HG03378 (cell line): ENCODE results near the gene RAB4A.
"Not testable (repeated sequence)": the region's sequence is repeated elsewhere in the genome, so short reads cannot be mapped to it uniquely, and the experiment has no call there.

Source experiments
- ATAC-seq: cut with Tn5 transposase; IDR thresholded peaks from one replicate; pipeline ENCODE4 v1.9.1; 2021; ENCODE audit warnings: mild to moderate bottlenecking, moderate library complexity; ENCODE audit not compliant: unreplicated experiment

RAB4A gene

DNA sequence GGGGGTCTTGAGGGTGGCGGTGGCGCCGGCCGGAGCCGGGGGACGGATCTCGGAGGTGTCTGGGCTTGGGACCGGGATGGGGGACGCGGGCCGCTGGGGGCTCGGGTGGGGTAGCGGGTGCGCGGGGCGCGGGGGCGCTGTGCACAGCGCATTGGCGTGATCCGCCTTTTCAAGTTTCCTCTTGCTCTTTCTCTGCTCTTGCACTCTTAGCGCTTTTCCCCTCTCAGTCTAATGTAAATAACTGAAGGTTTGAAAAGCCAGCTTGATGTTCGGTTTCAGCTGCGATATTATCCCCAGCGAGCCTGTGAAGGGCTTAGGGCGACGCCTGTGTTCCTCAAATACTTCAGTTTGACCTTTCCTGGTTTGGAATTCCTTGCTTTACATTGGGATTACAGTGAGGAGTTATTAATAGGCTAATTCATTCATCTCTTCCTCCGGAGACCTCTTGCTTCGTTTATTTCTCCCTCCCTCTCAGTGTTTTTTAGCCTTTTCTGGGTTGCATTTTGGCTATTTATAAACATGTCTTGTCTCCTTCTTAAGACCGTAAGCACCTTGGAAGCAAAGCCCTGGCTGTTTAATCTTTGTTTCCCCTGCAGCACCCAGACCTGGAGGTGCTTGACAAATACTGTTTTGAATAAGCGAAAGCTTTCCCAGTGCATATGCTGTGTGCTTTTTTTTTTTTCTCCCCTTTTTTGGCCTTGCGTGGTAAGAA is 693 bp downstream of the RAB4A start:
- peak; percentile 31 for ATAC-seq

DNA sequence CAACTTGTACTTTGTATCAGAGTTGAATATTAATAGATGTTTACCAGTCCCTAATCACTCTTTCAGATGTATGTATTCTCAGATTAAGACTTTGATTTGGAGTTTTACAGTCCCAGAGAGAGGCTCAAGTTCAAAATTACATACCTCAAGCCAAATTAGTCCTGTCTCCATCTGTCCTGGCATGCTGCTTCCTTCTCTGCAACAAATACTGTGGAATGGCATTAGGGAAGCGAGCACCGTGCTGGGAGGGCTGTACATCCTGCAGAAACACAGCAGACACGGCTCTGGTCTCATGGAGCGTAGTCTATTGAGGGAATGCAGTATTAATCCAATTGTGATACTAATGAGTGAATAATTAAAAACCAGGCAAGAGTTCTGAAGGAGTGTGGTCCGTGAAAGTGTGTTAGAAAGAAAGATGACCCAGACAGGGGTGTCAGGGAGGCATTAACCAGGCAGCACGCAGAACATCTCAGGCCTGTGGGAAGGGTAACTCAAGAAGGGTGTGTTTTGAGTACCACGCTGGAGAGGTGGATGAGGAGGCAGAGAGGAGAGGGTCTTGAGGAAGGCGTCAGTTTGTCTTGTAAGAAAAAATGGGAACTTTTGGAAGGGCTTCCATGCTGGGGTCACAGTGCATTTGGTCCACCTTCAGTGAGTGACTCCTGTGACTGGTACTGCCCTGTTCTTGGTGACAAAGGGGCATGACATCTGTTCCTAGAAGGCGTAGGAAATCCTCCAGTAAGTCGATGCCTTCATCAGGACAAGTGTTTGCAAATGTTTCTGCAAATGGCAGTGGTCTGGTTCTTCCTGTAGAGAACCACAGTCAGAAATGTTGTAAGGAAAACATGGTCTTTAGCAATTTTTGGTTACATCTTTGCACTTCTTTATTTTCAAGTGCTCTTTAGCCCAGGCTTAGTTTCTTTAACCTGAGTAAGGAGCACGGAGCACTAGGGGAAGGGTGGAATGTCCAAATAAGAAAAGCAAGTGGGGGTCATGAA is 1.6 kb downstream of the RAB4A start:
- no peak for ATAC-seq

DNA sequence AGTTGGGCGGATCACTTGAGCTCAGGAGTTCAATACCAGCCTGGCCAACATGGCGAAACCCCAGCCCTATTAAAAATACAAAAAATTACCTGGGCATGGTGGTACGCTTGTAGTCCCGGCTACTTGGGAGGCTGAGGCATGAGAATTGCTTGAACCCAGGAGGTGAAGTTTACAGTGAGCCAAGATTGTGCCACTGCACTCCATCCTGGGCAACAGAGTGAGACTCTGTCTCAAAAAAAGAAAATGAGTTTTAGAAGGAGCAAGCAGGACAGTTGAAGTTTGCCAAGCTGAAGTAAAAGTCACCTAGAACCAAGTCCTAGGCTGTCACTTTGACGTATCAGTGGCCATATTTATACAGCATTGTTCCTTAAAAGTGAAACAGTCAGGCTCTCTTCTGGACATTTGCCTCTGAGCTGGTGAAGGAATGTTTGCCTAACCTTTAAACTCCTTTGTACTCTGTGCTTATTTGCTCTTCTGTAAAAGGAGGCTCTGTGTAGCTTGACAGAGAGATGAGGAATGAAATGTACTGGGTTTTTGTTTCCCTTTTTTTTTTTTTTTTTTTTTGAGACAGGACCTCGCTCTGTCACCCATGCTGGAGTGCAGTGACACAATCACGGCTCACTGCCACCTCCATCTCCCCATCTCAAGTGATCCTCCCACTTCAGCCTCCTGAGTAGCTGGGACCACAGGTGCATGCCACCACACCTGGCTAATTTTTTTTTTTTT is 2.8 kb downstream of the RAB4A start:
- ATAC-seq = no peak

DNA sequence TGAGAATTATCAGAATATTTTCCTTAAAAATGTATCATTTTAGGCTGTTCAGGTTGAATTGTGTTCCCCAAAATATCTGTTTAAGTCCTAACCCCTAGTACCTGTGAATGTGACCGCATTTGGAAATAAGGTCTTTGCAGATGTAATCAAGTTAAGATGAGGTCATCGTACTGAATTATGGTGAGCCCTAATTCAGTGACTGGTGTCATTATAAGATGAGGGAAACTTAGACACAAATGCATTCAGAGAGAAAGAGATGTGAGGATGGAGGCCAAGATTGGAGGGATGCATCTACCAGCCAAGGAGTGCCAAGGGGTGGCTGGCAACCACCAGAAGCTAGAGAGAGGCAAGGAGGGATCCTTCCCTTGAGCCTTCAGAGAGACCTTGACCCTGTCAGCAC is 4.1 kb downstream of the RAB4A start:
- no peak for ATAC-seq

DNA sequence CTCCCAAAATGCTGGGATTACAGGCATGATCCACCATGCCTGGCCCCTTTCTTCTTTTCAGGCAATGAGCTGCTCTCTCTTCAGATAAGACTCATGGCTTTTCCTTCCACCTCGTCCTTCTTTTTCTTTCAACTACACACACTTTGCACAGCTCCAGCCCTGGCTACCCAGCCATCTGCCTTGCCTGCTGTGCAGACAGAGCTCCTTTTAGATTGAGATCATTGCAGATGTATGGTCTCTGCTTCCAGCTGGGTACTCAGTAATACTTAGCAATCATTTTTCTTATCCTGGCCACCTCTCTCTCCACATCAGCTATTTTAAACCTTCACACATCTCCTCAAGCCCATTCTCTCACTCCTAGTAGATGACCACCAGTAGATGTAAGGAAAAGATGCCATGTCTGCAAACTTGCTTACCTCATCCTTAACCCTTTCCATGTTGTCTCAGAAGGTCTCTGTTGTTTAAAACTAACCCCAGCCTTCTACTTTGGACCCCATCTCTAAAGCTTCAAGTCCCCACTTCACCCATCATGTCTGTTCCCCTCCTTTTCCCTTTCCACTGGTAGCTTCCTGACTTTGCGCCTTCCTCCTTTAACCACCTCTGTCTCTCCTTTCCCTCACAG is 7.3 kb downstream of the RAB4A start:
- ATAC-seq = no peak

DNA sequence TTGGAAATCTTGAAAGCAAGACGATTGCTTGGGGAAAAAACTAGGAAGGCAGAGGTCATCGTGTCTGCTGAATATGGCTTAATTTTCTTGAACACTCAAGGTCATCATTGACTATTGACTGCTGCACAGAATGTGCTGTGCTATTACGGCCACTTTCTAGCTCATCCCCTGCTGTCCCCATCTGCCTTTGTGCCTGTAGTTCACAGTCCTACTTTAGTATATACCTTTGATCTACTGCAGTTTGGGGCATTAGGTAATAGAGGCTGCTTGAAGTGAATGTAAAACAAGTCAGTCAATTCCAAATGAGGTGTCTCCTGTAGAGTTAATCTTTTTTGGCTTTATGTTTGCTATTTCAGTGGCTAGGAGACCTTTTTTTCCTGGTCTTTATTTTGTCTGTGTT is 8.3 kb downstream of the RAB4A start:
- ATAC-seq = no peak

DNA sequence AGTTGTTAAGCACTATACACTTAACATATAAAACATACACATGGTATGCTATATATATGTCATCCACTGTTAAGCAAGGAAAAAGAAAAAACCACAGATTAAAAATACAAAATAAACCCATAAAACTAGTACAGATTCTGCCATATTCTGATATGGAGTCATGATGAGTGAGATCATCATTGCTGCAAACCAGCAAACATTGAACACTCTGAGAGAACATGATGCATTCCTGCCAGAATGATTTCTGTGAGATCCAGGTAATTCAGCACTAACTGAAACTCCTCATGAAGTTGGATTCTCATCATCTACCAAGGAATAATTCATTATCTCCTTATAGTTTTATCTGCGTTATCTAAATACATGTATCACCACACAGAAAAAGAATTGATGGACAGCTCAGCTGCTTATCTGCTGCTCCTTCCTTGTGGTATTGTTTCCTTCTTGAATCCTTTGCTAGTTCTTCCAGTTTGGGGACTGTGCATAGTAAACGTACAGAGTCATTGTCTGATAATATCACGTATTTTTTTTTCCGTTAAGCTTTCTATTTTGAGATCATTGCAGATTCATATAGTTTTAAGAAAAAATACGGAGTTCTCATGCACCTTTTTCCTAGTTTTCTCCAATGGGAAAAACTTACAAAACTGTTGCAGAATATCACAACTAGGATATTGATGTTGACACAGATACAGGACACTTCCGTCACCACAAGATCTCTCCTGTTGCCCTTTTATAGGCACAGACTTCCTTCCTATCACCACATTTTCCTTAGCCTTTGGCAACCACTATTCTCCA is 9.3 kb downstream of the RAB4A start:
- no peak for ATAC-seq

DNA sequence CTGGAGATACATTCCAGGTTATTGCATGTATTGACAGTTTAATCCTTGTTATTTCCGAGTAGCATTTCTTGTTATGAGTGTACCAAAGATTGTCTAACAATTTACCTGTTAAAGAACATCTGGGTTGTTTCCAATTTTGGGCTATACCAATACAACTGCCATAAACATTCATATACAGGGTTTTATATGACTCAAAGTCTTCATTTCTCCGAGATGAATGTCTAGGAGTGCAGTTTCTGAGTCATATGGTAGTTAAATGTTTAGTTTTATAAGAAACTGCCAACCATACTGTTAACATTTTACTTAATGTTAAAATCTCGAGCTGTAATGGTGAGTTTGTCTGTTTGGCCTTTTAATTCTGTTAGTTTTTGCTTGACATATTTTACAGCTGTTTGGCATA is 10.0 kb downstream of the RAB4A start:
- no peak for ATAC-seq

DNA sequence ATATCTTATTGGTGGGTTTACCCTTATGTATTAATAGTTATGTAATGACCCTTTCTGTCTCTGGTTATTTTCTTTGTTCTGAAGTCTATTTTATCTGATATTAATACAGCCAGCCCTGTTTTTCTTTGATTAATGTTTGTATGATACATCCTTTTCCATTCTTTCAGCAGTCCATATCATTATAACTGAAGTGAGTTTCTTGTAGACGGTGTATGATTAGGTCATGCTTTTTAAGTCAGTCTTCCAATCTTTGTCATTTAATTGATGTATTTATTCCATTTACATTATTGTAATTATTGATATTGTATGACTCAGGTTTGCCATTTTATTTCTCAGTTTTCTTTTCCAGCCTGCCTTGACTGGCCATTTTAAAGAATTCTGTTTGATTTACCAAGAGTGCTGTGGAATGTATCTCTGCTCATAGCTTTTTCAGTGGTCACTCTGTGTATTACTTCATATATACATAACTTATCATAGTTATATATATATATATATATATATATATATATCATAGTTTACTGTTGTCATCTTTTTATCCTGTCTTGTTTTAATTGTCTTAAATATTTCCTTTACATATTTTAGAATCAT is 10.5 kb downstream of the RAB4A start:
- no peak for ATAC-seq

DNA sequence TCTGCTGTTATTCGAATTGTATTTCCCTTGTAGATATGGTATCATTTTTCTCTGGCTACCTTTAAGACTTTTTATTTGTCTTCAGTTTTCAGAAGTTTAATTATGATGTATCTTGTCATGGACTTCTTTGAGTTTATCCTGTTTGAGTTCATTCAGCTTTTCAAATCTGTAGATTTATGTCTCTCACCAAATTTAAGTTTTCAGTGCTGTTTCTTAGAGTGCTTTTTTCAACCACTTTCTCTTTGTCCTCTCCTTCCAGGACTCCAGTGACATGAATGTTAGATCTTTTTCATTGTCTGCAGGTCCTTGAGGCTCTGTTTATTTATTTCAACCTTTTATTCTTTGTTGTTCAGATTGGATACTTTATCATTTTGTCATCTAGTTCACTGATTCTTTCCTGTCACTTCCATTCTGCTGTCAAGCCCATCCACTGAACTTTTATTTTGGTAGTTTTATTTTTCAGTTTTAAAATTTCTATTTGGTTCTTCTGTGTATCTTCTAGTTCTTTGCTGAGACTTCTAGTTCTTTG is 11.4 kb downstream of the RAB4A start:
- no peak for ATAC-seq

DNA sequence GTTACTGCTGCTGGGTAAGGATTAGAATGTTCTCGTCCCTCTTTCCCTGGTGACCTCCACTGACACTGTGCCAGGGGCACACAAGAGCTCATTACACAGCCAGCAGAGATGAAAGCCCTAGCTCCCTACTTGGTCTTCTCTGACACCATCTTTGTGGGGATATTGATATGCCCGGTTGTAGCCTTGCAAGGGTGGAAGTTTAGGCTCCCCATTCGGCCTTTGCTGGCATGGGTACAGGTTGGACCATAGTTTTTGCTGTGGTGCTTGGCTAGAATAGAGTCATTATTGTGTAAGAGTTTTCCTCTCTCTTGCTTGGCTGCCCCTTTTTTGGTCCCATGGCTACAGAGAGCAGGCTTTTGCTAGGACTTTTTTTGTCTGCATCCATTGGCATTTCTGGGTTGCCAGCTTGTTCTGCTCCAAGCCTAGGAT is 12.3 kb downstream of the RAB4A start:
- no peak for ATAC-seq

DNA sequence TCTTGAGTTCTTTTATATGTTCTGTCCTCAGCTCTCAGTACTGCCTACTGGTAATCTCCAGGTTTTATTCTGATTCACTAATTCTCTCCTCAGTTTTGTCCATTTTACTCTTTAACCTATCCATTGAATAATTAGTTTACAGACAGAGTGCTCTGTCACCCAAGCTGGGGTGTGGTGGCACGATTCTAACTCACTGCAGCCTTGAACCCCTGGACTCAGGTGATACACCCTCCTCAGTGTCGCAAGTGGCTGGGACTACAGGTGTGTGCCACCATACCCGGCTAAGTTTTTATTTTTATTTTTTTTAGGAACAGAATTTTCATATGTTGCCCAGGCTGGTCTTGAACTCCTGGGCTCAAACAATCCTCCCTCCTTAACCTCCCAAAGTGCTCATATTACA is 14.0 kb downstream of the RAB4A start:
- ATAC-seq = no peak

DNA sequence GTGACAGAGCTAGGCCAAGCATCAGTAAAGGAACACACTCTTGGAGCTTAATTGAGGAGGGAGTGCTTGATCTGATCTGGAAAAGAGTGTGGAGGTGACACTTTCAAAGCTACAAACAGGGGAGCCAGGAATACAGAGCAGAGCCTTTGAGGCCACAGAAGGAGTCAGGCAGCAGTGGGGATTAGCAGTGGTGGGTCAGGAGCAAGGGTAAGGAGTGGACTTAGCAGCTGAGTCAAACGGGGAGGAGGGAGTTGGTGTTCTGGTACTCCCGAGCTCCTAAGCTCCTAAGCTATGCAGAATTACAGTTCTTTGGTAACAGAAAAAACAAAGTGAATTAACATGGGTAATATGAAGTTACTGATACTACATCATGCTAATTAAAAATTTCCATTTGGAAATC is 14.5 kb downstream of the RAB4A start:
- ATAC-seq = no peak

DNA sequence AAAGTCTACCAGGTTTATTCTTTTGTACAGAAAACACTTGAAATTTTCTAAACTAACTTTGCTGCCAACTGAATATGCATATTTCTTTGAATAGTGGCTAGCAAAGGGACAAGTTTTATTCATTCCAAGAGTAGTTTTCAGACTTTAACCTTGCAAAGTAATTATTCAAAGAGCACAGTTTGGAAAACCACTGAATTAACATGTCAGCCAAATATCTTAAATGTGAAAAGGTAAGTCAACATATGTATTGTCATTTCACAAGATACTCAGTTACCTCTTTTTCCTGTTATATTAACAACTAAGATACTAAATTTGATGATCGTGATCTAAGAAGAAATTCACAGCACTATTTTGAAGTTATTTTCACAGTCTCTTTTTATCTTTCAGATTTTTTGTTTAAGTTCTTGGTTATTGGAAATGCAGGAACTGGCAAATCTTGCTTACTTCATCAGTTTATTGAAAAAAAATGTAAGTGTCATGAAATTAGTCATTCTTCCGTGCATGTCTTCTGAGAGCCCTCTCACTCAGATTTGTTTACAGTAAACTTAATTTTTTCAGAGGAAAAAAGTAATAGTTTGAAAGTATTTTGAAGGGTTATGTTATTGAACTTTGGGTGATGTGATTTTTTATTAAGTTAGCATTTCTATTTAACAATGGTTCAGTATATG is 15.3 kb downstream of the RAB4A start:
- ATAC-seq = no peak

DNA sequence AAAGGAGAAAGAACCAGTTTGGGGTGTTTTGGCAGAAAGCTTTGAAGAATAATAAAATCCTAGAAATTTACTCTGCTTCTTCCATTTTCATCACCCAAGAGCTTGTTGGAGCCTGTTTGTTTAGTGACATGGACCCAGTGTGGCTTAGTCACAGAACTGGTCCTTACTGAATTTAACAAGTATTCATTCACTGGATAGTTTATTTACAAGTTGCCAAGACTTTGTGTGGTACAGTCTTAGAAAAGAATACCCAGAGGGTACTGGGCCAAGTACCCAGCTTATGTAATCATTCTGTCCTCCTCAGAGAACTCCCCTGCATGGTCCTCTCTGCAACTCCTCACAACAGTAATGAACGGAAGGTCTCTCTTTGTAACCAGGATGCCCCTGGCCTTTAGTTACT is 16.4 kb downstream of the RAB4A start:
- ATAC-seq = no peak

DNA sequence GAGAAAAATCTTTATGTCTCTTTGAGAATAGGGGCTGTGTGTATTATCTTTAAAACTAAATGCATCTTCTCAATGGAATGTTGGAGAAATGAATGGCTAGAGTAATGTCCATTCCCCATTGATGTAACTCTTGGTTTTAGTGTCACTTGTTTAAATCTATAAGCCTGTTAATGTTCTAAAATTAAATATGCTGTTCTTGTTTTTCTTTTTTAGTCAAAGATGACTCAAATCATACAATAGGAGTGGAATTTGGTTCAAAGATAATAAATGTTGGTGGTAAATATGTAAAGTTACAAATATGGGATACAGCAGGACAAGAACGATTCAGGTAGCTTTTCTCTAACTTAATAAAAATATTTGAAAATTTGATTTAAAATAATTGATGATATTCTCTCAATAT is 17.6 kb downstream of the RAB4A start:
- no peak for ATAC-seq

DNA sequence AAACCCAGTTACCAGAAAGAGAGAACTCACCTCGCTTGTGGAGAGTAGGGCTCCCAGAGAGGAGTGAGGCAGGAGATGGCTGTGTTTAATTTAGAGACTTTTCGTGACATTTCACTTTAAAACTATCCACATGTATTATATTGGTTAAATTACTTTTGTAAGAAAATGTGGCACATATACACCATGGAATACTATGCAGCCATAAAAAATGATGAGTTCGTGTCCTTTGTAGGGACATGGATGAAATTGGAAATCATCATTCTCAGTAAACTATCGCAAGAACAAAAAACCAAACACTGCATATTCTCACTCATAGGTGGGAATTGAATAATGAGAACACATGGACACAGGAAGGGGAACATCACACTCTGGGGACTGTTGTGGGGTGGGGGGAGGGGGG is 20.8 kb downstream of the RAB4A start:
- ATAC-seq = not testable (repeated sequence)

DNA sequence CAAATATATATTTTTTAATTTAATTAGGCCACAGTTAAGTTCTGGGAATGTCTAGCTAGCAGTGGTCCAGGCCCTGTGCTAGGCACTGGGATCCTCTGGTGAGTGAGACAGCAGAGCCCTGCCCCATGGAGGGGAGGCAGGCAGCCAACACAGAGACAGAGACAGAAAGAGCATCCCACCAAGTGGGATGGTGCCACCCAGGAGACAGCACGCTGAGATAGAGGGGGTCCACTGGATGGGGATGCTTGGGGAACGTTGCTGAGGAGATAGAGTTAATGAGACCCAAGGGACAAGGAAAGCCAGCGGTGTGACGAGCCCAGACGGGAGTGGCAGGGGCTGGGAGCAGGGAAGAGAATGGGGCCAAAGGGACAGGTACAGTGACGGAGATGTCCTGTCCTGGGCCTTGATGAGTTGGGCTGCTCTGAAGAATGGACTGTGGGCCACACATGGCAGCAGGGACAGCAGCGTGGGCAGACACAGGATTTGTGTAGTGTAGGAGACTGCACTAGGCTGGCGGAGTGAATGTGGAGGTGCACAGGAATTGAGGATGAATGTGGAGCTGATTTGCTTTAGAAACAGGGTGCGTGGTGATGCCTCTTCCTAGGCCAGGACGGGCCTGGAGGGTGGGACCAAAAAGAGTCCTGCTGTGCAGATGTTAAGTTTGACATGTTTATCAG is 22.8 kb downstream of the RAB4A start:
- ATAC-seq = no peak
